ENCODE measurements around the gene LRIG3. TPM values are rescaled to one million over a fixed set of nuclear protein-coding genes. Genes with fewer than 3 reads are reported as not detected.

Gene LRIG3
- total and polyA plus RNA-seq, 9 of the 15 experiments (the other 6 are each of a cell fraction or from before 2014, with no cell fraction given), result 0.18 TPM; not detected in 8

GRCh38 chr12:58931518-58931917 lies 11.2 kb upstream of the LRIG3 start (continued):
- TF ChIP-seq NR4A1 (CRISPR knock-in tag; IDR thresholded peaks at IDR 0.05) (no peak), NR4A1 (tag; IDR thresholded peaks at IDR 0.05) (no peak), ZFX (CRISPR knock-in tag; IDR thresholded peaks at IDR 0.05) (no peak), ASH1L (IDR thresholded peaks at IDR 0.05; ENCODE audit: borderline replicate concordance, low read depth, partially characterized antibody) (no peak), ZNF766 (CRISPR knock-in tag; conservative IDR thresholded peaks at IDR 0.05) (no peak), SIX5 (IDR thresholded peaks at IDR 0.05; ENCODE audit: borderline replicate concordance in 1 of 2, insufficient read depth in 1 of 2, low read depth in 1 of 2, low read length in 2 of 2) (no peak), SP1 (CRISPR knock-in tag; IDR thresholded peaks at IDR 0.05) (no peak)

GRCh38 chr12:58930770-58931324 lies 10.5 kb upstream of the LRIG3 start:
- H3K9ac ChIP-seq (ENCODE audit: insufficient read depth in 1 of 2, low read depth in 2 of 2, low read length in 2 of 2), result no peak overlapping the region
- ChIA-PET POLR2A (no interaction called here), CTCF (ENCODE audit: low intra/inter-chr PET ratio) (no interaction called here)
- no peak for DNase-seq (ENCODE audit: extremely low read depth in 1 of 4, low spot score in 3 of 4)
- H3K9me3 ChIP-seq (replicated peaks; ENCODE audit: control insufficient read depth, insufficient read depth, low read depth, low read length), result no peaks in the 10 kb centered on the region
- H3K79me2 ChIP-seq (ENCODE audit: control insufficient read depth, insufficient read depth, low read length), result no peaks in the 10 kb centered on the region
- H3K4me1 ChIP-seq (replicated peaks in 1 of 2; ENCODE audit: control insufficient read depth in 2 of 2, insufficient read depth in 2 of 2, low read length in 2 of 2), result no peaks in the 10 kb centered on the region
- no peaks in the 10 kb centered on the region for H3K36me3 ChIP-seq (ENCODE audit: control insufficient read depth, insufficient read depth, low read length)
- intact Hi-C loops (cut with micrococcal nuclease), result no loop called here
- no peak overlapping the region for H3K4me3 ChIP-seq
- TF ChIP-seq ZNF384 (IDR thresholded peaks at IDR 0.05; ENCODE audit: low read depth, low read length) (no peak), SRF (CRISPR knock-in tag; IDR thresholded peaks at IDR 0.05) (no peak), ARID3A (IDR thresholded peaks at IDR 0.05; ENCODE audit: borderline replicate concordance, low read depth, low read length) (no peak), TAF9B (IDR thresholded peaks at IDR 0.05; ENCODE audit: partially characterized antibody) (no peak), IRF1 (CRISPR knock-in tag; IDR thresholded peaks at IDR 0.05; ENCODE audit: borderline replicate concordance) (no peak), ZNF518B (CRISPR knock-in tag; IDR thresholded peaks at IDR 0.05) (no peak), ZNF121 (CRISPR knock-in tag; conservative IDR thresholded peaks at IDR 0.05) (no peak), KHSRP (IDR thresholded peaks at IDR 0.05) (no peak)
- BruUV-seq (replicated peaks), result no TSS peak
- H3K27ac ChIP-seq (ENCODE audit: extremely low read depth, low read depth, low read length), result no peak overlapping the region
- no peaks in the 10 kb centered on the region for H3K27me3 ChIP-seq (ENCODE audit: control insufficient read depth in 2 of 2, insufficient read depth in 2 of 2, low read length in 2 of 2)
- no peak overlapping the region for H3K4me2 ChIP-seq (ENCODE audit: insufficient read depth, low read length)
- no peak overlapping the region for H2AFZ ChIP-seq (ENCODE audit: low read depth, low read length)
- ATAC-seq, result no peak
- in situ Hi-C loops (cut with MboI), result no loop called here
- no peak for FAIRE-seq
- 7% methylated on average over 2 of the region's 2 CpGs for WGBS (ENCODE audit: insufficient coverage, low coverage, missing lambda C conversion rate)
- H4K20me1 ChIP-seq (replicated peaks; ENCODE audit: control insufficient read depth, insufficient read depth, low read length), result no peaks in the 10 kb centered on the region
- H3K9me1 ChIP-seq (ENCODE audit: control insufficient read depth, insufficient read depth, low read length), result no peaks in the 10 kb centered on the region

Data from K562 (cell line).